ENCODE measurements around the gene EHD4. TPM values are rescaled to one million over a fixed set of nuclear protein-coding genes. Genes with fewer than 3 reads are reported as not detected.

Gene EHD4
- total and polyA plus RNA-seq, 2 donors (not counting 3 experiments of a cell fraction or from before 2014, with no cell fraction given) = 96.7 to 128 TPM

GRCh38 chr15:41944313-41944940 is 27.9 kb downstream of the EHD4 start:
- DNase-seq (ENCODE audit: low read depth, low spot score) = peak; percentile 82
- peak overlapping the region; percentile 80 for H3K9ac ChIP-seq (replicated peaks; ENCODE audit: extremely low read depth, insufficient read depth, low read length)
- intact Hi-C loops (cut with micrococcal nuclease) = loop anchor here (1.0 kb wide), 3 partner anchors 8 to 28 kb away; partner anchors contain the start of gene EHD4
- peak overlapping the region; percentile 35 for H3K4me2 ChIP-seq (ENCODE audit: insufficient read depth, low read length)
- H4K20me1 ChIP-seq (replicated peaks; ENCODE audit: control insufficient read depth, extremely low read depth, insufficient read depth, low read length) = no peaks in the 10 kb centered on the region
- H3K79me2 ChIP-seq (ENCODE audit: control insufficient read depth, insufficient read depth, low read length) = peaks cover 77% of the 10 kb centered on the region
- H3K9me1 ChIP-seq (replicated peaks; ENCODE audit: control insufficient read depth, extremely low read depth, insufficient read depth, low read length) = no peaks in the 10 kb centered on the region
- peaks cover 18 to 19% of the 10 kb centered on the region in 2 experiments for H3K36me3 ChIP-seq (ENCODE audit: control insufficient read depth in 2 of 2, extremely low read depth in 1 of 2, insufficient read depth in 2 of 2, low read length in 2 of 2)
- H2AFZ ChIP-seq (ENCODE audit: low read depth, low read length) = no peak overlapping the region
- peaks cover 91% of the 10 kb centered on the region for H3K4me1 ChIP-seq (ENCODE audit: control insufficient read depth, extremely low read depth, insufficient read depth, low read length)
- peak; percentile 96 for FAIRE-seq
- TF ChIP-seq FOS (IDR thresholded peaks at IDR 0.05; ENCODE audit: borderline replicate concordance, insufficient read depth, low read length) = peak; percentile 78
- TF ChIP-seq CTCF (IDR thresholded peaks at IDR 0.05; ENCODE audit: extremely low read depth in 1 of 2, insufficient read depth in 1 of 2, low read depth in 1 of 2, low read length in 2 of 2) = no peak
- no peak for TF ChIP-seq GATA2 (IDR thresholded peaks at IDR 0.05; ENCODE audit: insufficient read depth, insufficient read length, low read depth, low read length)
- peak; percentile 79 for TF ChIP-seq JUN (IDR thresholded peaks at IDR 0.05; ENCODE audit: borderline replicate concordance, insufficient read depth, insufficient read length, low read depth)
- TF ChIP-seq POLR2AphosphoS5 (IDR thresholded peaks at IDR 0.05; ENCODE audit: insufficient read depth, low read depth, low read length) = peak; percentile 38
- TF ChIP-seq MYC (IDR thresholded peaks at IDR 0.05; ENCODE audit: low read depth, low read length) = peak; percentile 84
- TF ChIP-seq POLR2A (IDR thresholded peaks at IDR 0.05; ENCODE audit: low read depth, low read length) = peak; percentile 20
- TF ChIP-seq EZH2 (IDR thresholded peaks at IDR 0.05; ENCODE audit: borderline replicate concordance, low read depth, low read length, severe bottlenecking) = no peak
- peak; percentile 68 for TF ChIP-seq MAX (IDR thresholded peaks at IDR 0.05; ENCODE audit: insufficient read depth, insufficient read length)
- POLR2A ChIA-PET = interaction anchor here (1.5 kb wide), 1 partner anchor 28 kb away, joined by 9 read pairs; the partner anchor contains the start of gene EHD4
- no peaks in the 10 kb centered on the region for H3K27me3 ChIP-seq (ENCODE audit: control insufficient read depth in 2 of 2, insufficient read depth in 2 of 2, low read length in 2 of 2)
- CTCF ChIA-PET = interaction anchor here (1.0 to 1.9 kb wide), 8 partner anchors 12 to 40 kb away, joined by 3 to 6 read pairs (median 5); partner anchors contain the start of gene EHD4
- H3K4me3 ChIP-seq (replicated peaks in 1 of 3; ENCODE audit: insufficient read depth in 1 of 3, low read depth in 1 of 3, low read length in 3 of 3) = no peak overlapping the region
- no peaks in the 10 kb centered on the region for H3K9me3 ChIP-seq (replicated peaks; ENCODE audit: control insufficient read depth, insufficient read depth, low read length)
- peak overlapping the region; percentile 99 for H3K27ac ChIP-seq (ENCODE audit: insufficient read depth, low read depth, low read length)
- dilution Hi-C loops (cut with MboI; ENCODE audit: extremely low pct_ligation_motif_present, low sequenced_read_pairs) = no loop called here
- no TSS peak for BruUV-seq (replicated peaks)
